Stimulated activated CD4-positive, alpha-beta T cell treated with anti-CD3 and anti-CD28 coated beads, Interleukin-4, amount 100 ng/mL, for 1 hour (primary cell): ENCODE results near the gene SEPTIN10.
"Not testable (repeated sequence)": the region's sequence is repeated elsewhere in the genome, so short reads cannot be mapped to it uniquely, and the experiment has no call there.

Experiments used
- DNase-seq: peaks from one replicate; pipeline ENCODE4 v3.0.0-alpha.2; 2020

The SEPTIN10 gene

DNA sequence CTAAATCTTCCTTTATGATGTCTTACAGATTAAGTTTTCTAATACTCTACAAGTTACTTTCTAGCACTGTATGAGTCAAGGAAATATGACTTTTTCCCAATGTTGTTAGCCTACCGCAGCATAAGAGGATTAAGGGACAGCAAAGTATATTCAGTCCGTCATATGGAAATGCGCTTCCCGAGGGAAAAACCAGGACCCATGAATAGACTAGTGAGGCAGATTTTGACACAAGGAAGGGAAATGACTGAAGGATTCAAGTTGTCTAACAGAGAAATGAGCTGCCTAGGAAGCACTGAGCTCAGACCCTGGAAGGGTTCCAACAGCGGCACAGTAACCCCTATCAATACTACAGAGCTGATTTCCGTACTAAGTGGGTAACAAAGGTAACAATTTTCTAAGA, 12.0 kb downstream of the SEPTIN10 start:
- DNase-seq = no peak

DNA sequence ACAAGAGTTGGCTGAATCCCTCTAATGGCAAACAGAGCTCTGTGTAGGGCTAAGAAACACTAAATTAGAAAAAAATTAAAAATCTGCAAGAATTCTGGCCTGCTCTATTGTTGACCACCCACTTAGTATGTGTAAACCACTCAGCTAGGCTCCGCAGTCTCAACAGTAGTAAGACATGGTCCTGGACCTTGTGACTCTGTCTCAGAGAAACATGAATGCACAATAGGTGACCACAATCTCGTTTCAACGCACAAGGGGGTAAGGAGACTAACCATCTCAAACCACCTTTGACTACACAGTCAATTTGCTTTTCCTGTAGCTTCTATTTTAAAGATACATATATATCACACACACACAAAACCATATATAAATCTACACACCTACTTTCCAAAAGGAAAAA, 16.5 kb downstream of the SEPTIN10 start:
- no peak for DNase-seq

DNA sequence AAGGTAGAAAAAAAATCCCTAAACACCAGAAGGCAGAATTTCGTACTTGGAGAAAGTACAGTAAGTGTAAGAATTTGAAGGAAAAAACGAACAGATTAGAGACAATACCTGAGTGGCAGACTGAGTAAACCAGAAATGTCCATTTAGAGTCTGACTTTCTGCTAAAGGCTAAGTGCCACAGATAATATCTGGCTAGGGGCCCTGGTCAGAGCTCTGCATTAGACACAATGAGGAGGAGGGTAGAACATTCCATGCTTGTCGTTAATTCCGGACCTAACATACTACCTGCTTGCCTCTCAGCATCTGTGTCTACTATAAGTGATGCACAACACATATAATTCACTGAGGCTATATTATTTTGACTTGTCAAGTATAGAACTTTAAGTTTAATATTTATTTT, 18.1 kb downstream of the SEPTIN10 start:
- DNase-seq = no peak

DNA sequence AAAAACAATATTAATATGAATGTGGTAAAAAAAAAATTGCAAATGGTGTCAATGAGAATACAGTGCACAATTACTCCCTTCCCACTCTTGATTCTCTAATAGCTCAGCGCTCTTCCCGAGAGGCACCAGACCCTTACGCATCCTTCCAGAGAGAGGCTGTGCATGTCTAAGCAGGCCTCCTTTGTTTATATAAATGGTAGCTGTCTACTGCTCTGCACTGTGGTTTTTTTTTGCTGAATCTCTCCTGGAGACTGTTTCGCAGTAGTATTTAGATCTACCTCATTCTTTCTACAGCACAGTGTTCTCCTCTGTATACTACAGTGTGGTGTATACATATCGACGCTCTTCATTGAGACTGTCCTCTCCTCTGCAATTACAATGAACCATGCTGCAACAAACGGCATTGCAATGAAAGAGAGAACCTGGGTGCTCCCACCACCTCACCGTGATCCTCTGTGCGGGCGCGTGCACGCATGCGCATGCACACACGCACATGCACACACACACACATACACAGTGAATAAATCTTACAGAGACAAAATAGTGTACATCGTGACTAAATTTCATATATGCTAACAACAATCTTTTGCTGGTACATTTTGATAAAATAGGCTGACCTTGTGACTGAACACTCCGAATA, 19.4 kb downstream of the SEPTIN10 start:
- no peak for DNase-seq

DNA sequence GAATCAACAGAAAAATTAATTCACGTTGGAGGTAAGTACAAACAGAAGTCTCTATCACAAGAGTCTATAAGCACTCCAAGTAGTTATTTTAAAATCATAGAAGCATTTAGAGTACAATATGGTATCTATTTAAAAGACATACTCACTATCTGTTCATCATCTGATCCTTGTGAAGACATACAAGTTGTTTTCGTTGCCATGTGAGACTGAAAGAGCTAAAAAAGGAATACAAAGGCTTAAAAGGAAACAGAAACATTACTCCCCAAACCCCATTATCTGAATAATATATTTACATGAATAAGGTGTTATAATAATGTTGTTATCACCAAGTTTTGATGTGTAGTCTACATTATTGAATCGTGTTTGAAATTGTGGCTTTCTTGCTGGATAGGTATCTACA, 20.9 kb downstream of the SEPTIN10 start:
- DNase-seq = no peak

DNA sequence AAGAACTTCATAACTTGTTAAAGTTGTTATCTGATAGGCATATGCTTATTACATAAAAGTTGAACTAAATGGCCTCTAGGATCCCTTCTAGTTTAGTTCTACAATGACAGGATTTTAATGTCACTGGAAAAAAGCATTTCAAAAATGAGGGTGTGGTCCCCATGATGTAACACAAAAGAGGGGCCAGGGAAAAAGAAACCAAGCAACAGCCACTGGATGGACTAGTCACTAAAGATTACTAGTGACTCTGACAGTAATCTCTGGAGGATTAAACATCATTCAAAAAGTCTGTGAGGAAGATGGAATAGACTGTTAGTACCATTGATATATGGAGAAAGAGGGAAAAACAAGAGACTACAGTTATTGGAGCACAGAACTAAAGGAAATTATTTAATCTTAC, 22.6 kb downstream of the SEPTIN10 start:
- DNase-seq = no peak

DNA sequence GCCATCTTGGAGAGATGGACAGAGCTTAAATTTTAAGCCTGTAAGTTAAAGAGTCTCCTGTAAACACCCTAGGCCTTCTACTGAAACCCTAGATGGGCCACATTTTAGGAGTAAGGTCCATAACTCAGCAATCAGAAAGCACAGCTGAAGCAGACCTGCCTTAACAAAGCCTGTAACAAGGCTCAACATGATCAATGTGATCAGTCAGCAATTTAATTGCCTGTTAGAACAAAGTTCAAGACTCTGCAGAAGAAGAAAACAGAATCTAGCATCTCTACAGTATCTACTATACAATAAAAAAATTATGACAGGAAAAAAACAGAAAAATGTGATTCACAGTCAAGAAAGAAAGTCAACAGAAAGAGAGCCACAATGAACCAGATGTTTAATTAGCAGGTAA, 27.1 kb downstream of the SEPTIN10 start:
- no peak for DNase-seq

DNA sequence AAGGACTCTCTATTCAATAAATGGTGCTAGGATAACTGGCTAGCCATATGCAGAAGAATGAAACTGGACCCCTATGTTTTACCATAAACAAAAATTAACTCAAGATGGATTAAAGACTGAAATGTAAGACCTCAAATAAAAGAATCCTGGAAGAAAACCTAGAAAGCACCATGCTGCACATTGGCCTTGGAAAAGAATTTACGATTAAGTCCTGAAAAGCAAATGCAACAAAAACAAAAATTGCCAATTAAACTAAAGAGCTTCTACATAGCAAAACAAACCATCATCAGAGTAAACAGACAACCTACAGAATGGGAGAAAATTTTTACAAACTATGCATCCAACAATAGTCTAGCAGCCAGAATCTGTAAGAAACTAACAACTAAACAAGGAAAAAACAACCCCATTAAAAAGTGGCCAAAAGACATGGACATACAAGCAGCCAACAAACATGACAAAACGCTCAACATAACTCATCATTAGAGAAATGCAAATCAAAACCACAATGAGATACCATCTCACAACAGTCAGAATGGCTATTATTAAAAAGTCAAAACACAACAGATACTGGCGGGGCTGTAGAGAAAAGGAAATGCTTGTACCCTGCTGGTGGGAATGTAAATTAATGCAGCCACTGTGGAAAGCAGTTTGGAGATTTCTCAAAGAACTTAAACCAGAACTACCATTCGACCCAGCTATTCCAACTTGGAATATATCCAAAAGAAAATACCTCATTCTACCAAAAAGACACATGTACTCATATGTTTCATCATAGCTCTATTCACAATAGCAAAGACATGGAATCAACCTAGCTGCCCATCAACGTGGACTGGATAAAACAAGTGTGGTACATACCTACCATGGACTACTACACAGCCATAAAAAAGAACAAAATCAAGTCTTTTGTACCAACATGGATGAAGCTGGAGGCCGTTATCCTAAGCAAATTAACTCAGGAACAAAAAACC, 30.6 kb downstream of the SEPTIN10 start:
- DNase-seq = no peak

DNA sequence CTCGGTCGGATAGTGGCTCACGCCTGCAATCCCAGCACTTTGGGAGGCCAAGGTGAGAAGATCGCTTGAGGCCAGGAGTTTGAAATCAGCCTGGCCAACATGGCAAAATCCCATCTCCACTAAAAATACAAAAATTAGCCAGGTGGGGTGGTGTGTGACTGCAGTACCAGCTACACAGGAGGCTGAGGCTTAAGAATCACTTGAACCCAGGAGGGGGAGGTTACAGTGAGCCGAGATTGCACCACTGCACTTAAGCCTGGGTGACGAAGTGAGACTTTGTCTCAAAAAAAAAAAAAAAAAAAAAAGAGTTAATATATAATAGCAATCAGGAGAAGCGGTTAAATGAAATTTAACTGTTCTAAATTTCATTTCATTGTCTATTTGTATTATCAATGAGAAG, 36.1 kb downstream of the SEPTIN10 start:
- not testable (repeated sequence) for DNase-seq

DNA sequence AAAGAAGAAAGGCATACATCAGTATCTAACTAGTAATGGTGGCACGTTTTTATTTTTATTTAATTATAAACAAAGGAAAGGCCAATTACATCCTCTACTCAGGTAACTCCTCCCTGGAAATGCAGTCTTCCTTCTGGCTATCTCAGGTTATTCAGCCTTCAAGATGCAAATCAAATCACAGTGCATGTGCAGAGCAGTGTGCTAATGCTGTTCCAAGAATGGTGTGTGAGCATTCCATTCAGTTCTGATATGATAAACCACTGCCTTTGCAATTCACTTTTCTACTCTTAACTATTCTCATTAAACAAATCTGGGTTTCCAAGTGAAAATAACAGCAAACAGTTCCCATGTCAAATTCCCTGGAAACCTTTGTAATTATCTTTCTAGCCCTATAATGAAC, 38.4 kb downstream of the SEPTIN10 start:
- DNase-seq = no peak

DNA sequence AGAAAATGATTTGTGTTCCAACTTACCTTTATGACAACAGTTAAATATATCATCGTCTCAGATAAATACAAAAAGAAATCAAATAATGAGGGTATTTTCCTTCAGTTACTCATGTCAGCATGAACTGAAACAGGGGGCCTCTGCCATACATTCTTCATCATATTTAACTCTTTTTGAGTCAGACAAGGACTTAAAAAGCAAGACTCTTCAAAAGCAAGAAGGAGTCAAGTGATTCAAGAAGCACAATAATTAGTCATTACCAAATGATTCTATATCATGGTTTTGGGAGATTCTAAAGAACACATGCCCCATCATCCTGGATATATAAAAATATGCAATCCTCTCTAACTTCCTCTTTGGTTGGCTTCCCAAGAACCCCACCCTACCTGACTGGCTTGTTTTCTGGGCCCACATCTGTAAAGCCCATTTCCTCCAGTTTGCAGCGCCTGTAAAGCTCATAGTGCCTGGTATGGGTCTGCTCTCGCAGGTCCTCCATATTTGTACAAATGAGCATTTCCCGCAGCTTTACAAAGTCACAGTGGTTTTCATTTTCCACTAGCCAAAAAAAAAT, 49.7 kb downstream of the SEPTIN10 start:
- DNase-seq = no peak

DNA sequence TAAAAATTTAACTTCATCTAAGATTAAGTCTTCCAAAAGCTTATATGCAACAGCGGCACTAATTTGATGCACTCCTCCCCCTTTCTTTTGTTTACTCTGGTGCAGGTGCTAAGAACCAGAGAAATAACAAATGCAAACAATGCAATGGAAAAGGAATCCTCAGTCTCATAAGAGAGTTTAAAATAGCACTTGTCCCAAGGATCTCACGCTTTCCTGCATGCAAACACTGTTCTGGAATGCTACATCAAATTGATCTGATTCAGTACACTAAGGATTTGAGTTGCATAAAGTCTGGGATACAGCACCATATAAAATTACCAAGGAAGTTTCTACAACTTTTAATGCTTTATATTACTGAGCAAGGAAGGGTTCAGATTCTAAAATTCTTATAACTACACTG, 50.5 kb downstream of the SEPTIN10 start:
- DNase-seq = no peak

DNA sequence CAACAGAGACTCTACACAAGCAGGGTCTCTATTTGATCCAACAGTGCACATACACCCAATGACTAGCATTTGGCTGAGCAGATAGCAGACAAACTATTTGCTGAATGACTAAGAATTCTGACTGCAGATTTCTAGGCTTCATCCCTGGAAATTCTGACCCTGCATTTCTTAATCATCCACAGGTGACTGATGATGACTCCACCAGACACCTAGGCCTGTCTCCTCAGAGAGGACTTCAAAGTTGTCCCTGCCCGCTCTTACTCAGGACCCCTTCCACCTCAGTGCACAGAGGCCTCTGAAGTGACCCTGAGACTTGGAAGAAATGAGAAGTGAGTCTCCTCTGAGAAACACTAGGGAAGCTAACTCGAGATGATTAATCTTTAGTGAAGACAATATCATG, 51.3 kb downstream of the SEPTIN10 start:
- DNase-seq = no peak

DNA sequence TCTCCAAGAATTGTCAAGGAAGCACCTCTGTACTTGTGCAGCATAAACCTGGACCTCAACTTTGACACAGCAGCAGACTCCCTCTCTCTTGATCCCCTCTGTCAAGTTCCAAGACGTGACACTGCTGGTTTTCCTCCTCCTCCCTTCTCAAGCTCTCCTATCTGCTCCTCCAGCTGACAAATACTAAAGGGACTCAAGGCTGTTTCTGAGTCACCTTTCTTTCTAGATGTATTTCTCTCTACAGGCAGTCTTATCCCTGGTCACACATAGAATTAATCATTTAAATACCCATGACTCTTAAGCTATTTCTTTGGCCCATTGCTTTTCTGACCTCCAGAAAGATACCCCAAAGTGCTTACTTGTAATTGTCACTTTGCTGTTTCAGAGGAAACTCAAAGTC, 53.5 kb downstream of the SEPTIN10 start:
- no peak for DNase-seq

DNA sequence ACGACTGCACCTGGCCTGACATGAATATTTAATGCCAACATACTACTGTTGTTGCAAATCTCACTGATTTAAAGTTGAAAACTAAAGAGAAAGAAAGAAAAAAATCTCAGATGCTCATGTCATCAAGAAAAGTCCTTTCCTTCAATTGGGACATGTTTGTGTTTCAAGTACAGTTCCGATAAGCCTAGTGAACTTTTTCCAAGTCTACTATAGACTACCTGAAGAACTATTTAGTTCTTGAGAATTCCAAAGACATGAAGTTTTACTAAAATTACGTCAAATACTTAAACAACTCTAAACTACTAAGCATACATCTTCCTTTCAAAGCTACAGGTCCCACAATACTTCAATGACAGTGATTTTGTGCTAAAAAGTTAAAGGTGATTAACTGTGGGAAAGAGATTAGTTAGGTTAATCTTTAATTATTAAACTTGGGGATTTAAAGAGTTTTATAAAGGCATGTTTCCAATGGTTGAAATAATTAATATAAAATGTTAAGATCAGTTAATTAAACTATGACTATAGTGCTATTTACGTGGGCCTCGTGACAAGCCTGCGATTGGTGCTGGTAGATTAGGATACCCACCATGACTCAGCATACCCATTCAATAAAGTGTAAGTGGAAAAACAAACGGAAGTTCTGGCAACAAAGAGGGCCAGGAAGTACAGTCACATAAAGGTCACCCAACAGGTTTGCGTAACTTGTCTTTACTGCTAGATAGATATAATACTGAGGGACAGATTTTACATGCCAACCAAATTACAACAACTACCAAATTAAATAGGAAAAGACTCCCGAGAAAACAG, 55.5 kb downstream of the SEPTIN10 start:
- DNase-seq = no peak

DNA sequence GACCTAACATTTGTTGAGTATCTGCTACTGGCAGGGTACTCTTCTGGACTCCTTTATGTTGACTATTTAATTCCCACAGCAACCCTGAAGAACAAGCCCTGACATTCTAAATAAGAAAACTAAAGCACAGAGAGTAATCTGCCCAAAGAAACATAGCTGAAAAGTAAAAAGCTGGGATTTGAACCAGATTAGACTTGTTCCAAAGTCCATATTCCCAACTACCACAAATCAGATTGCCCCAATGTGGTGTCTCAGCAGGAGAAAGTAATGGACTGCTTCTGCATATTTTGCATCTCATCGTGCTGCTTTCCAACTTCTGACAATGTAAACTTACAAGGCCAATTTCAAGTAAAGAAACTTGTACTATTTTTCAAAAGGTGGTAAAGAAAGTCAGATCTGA, 56.5 kb downstream of the SEPTIN10 start:
- DNase-seq = no peak

DNA sequence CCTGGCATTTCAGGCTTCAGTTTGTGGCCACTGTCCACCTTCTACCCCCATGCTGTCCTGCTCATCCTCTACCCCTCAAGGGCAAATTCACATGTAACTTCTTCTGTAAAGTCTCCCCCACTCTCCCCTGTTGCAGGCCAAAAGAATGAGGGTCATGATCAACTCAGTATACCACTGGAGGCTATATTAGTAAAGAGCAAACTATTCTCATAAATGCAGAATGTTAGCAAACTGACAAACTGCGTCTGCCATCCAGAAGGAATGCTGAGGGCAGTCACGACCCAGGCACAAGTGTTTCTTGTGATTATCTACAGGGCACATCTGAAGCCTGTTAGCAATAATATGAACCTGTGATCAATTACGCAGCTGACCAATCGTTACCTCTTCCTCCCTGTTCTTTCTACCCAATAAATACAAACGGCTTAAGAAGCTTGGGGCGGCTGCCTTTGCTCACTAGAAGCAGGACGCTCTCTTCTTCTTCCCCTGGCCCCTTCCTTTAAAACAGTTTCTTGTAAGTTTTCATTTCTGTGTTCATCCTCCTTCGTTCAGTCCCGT, 58.3 kb downstream of the SEPTIN10 start:
- no peak for DNase-seq

DNA sequence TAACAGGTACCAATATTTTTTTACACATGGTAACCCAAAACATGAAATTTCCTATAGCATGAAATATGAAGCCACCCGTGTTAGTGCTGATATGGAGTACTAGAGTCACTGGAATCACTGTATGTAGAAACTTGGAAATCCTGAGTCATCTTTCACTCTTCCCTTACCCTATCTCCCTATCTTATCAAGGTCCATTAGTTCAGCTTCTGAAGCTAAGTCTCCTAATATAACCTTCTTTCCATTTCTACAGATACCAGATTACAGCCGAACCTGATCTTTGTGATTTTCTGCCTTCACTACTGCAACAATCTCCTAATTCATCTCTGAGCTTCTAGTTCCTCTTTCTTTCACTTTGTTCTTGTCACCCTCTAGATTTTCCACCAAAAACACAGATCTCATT, 59.0 kb downstream of the SEPTIN10 start:
- no peak for DNase-seq

DNA sequence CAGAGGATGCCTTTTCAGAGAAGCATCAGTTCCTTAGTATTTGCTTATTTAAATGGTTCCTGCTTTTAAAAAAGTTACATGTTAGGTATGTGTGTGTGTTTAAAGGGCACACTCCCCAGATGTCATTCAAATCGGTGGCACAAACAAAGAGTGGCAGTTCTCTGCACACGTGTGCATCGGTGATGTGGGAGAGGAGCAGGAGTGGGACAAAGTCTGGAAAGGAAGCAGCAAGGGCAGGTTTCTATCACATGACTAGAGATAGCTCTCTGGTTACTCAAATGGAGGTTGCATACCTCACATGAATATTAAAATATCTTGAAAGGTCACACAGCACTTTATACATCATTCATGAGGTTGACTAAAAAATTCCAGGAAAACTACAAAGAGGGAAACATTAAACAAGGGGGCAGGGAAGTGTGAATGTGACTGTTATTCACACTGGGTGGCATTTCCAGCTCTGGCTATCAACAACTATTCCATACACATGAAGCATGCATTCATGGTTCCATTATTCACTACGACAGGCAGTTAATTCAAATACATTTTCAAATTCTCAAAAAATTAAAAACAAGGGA, 64.7 kb downstream of the SEPTIN10 start:
- DNase-seq = no peak

DNA sequence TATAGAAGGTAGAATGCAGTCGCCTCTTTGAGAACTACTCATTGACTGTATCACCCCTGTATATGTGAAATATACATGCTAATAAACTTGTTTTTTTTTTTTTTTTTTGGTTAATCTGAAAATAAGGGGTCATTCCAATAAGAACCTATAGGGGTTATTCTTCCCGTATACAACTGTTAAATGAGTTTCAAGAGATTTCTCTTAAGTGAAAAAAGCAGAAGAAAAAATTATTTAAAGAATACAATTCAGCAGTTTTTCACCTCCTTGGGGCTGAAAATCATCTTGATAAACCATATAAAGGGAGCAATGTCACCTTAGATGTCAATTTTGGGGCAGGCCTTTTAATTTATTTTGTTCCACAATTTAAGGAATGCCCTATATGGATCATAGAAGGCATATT, 66.5 kb downstream of the SEPTIN10 start:
- DNase-seq = no peak

DNA sequence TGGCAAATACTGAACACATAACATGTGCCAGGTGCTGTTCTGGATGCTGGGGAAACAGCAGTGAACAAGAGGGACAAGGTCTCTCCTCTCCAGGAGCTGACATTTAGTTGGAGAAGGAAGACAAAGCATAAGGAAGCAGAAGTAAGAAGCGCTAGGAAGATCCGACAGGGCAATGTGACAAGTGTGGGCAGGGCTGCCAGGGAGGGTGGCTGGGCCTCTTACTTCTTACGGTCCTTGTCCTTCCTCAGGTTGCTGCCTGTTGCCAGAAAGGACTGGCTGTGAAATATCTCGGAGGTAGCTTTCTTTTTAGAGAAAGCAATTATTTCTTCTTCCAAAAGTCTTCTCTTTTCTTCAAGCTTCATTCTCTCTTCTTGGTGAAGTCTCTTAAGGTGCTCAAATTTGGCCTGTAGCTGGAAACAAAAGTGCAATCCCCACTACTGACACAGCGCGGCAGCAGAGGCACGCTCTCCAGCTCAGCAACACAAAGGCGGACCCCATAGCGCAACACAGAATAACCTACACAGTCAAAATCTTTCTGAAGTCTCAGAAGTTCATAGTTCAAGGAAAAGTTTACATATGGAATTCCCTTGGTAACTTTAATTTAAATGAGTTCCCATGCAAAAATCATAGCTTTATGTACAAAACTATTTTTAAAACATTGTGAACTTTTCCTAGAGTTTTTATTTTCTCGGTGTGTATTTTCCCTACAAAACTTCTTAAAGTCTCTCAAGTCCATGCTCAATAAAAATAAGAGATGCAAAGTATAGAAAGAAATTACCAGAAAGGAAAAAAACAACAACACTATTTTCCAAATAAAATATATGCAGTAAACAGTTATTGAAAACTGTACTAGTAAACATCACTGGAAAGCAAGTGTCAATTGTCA, 67.7 kb downstream of the SEPTIN10 start:
- DNase-seq = peak; percentile 65
